HL-60 (cell line): ENCODE data around the gene ADGRL3.

ENCODE experiments used
- DNase-seq, 2 experiments: peaks; one replicate each; pipeline ENCODE4 v3.0.0-alpha.2; 2010 to 2020; ENCODE audit warnings: low read depth in 1 of 2, low spot score in 1 of 2
- H3K27ac ChIP-seq: fragments of 250-450 bp; sonication (Bioruptor Pico); replicated peaks from 2 replicates; pipeline ENCODE4 v1.5.1; 2020; ENCODE audit warnings: mild to moderate bottlenecking, moderate library complexity
- H3K27me3 ChIP-seq: fragments of 250-450 bp; sonication (Bioruptor Pico); 2 replicates; pipeline ENCODE4 v1.5.1; 2021; ENCODE audit warnings: mild to moderate bottlenecking, moderate library complexity; ENCODE audit not compliant: insufficient read depth, poor library complexity, severe bottlenecking
- H3K4me3 ChIP-seq: replicated peaks from 2 replicates; pipeline ENCODE4 v1.5.1; 2011; ENCODE audit warnings: mild to moderate bottlenecking, control low read depth, low read length; ENCODE audit not compliant: insufficient read depth
- GABPA ChIP-seq: IDR thresholded peaks from 2 replicates; pipeline ENCODE4 v1.6.1; 2012; ENCODE audit warnings: low read depth
- POLR2AphosphoS5 ChIP-seq: IDR thresholded peaks from 2 replicates; pipeline ENCODE4 v1.6.1; 2012; ENCODE audit warnings: low read depth
- SPI1 ChIP-seq: IDR thresholded peaks from 2 replicates; pipeline ENCODE4 v1.6.1; 2012; ENCODE audit warnings: low read depth, mild to moderate bottlenecking, borderline replicate concordance
- TF ChIP-seq, protein P1 (sequence below): IDR thresholded peaks from one replicate; pipeline ENCODE4 v1.5.1; 2011; ENCODE audit warnings: low read length, control low read depth, inconsistent platforms; ENCODE audit not compliant: insufficient read depth
- TF ChIP-seq, protein P2 (sequence below): IDR thresholded peaks from 2 replicates; pipeline ENCODE4 v1.6.1; 2012; ENCODE audit warnings: low read depth; ENCODE audit not compliant: insufficient replicate concordance

Gene ADGRL3

GRCh38 chr4:61994036-61994435, 793.9 kb downstream of the ADGRL3 start:
- no peak overlapping the region for H3K4me3 ChIP-seq
- H3K27ac ChIP-seq: no peak overlapping the region
- no peak for DNase-seq
- no peaks in the 10 kb centered on the region for H3K27me3 ChIP-seq
- TF ChIP-seq POLR2AphosphoS5 (no peak), SPI1 (no peak), GABPA (no peak)
- TF ChIP-seq, protein P1, sequence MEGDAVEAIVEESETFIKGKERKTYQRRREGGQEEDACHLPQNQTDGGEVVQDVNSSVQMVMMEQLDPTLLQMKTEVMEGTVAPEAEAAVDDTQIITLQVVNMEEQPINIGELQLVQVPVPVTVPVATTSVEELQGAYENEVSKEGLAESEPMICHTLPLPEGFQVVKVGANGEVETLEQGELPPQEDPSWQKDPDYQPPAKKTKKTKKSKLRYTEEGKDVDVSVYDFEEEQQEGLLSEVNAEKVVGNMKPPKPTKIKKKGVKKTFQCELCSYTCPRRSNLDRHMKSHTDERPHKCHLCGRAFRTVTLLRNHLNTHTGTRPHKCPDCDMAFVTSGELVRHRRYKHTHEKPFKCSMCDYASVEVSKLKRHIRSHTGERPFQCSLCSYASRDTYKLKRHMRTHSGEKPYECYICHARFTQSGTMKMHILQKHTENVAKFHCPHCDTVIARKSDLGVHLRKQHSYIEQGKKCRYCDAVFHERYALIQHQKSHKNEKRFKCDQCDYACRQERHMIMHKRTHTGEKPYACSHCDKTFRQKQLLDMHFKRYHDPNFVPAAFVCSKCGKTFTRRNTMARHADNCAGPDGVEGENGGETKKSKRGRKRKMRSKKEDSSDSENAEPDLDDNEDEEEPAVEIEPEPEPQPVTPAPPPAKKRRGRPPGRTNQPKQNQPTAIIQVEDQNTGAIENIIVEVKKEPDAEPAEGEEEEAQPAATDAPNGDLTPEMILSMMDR: no peak
- TF ChIP-seq, protein P2, sequence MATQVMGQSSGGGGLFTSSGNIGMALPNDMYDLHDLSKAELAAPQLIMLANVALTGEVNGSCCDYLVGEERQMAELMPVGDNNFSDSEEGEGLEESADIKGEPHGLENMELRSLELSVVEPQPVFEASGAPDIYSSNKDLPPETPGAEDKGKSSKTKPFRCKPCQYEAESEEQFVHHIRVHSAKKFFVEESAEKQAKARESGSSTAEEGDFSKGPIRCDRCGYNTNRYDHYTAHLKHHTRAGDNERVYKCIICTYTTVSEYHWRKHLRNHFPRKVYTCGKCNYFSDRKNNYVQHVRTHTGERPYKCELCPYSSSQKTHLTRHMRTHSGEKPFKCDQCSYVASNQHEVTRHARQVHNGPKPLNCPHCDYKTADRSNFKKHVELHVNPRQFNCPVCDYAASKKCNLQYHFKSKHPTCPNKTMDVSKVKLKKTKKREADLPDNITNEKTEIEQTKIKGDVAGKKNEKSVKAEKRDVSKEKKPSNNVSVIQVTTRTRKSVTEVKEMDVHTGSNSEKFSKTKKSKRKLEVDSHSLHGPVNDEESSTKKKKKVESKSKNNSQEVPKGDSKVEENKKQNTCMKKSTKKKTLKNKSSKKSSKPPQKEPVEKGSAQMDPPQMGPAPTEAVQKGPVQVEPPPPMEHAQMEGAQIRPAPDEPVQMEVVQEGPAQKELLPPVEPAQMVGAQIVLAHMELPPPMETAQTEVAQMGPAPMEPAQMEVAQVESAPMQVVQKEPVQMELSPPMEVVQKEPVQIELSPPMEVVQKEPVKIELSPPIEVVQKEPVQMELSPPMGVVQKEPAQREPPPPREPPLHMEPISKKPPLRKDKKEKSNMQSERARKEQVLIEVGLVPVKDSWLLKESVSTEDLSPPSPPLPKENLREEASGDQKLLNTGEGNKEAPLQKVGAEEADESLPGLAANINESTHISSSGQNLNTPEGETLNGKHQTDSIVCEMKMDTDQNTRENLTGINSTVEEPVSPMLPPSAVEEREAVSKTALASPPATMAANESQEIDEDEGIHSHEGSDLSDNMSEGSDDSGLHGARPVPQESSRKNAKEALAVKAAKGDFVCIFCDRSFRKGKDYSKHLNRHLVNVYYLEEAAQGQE: no peak

DNA sequence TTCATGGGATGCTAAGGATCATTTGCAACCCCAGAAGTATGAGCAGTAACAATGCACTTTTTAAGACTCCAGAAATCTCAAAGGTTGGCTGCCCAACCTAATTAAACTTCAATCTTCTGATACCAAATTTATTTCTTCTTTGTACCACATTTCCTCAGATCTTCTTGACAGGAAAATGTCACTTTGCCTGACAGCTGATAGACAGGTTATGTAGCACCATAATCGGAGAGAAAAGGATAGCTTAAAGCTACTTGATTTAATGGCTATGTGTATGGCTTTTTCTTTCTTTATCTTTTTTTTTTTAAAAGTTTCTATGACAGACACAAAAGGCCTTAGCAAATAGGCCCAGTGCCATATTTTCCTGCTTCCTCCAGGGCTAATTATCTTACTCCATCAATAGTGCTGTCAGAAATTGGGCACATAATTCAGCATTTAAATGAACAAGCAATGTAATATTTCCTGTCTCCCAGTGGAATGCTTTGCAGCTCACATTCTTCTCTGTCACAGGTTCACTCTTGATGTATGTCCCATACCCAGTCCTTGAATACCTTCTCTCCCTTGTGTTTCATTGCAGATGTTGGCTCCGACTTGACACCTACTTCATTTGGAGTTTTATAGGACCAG, 795.7 kb downstream of the ADGRL3 start:
- TF ChIP-seq GABPA (no peak), SPI1 (no peak), POLR2AphosphoS5 (no peak)
- TF ChIP-seq, protein P2: no peak
- TF ChIP-seq, protein P1: no peak
- H3K4me3 ChIP-seq: no peak overlapping the region
- no peaks in the 10 kb centered on the region for H3K27me3 ChIP-seq
- no peak for DNase-seq
- no peak overlapping the region for H3K27ac ChIP-seq

DNA sequence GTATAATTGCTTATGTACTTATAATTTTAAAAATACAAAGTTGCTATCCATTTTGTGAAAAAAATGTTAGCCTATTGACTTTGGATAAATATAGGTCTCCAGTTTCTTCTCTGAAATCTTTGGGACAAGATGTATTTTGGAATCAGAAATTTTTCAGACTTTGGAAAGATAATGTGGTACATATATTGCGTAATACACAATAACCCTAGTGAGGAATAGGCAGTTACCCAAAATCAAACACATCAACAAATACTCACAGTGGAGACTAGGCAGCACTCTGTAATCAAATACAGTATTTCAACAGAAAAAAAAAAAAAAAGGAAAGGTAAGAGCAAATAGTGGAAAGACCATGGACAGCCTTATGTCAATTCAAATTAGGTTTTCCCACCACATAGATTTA, 796.8 kb downstream of the ADGRL3 start:
- H3K27ac ChIP-seq: no peak overlapping the region
- TF ChIP-seq POLR2AphosphoS5 (no peak), GABPA (no peak), SPI1 (no peak)
- TF ChIP-seq, protein P2: no peak
- TF ChIP-seq, protein P1: no peak
- no peaks in the 10 kb centered on the region for H3K27me3 ChIP-seq
- H3K4me3 ChIP-seq: no peak overlapping the region
- no peak for DNase-seq
